ENCODE results near the gene POP4.

POP4 gene

GRCh38 chr19:29577649-29577963 lies 28.5 kb upstream of the POP4 start:
- no peak for DNase-seq

GRCh38 chr19:29578349-29578748 lies 27.7 kb upstream of the POP4 start:
- no peak for DNase-seq

GRCh38 chr19:29579308-29579910 lies 26.7 kb upstream of the POP4 start:
- DNase-seq: no peak

GRCh38 chr19:29581398-29581797 lies 24.7 kb upstream of the POP4 start:
- no peak for DNase-seq

- DNase-seq: peak; percentile 53
These were observed 22.7 kb upstream of the POP4 start for GRCh38 chr19:29583196-29583999.

- DNase-seq: peak; percentile 3
These were observed 19.7 kb upstream of the POP4 start for GRCh38 chr19:29586401-29586800.

- DNase-seq: no peak
These were observed 19.0 kb upstream of the POP4 start for GRCh38 chr19:29587059-29587458.

GRCh38 chr19:29587518-29587986 lies 18.5 kb upstream of the POP4 start:
- no peak for DNase-seq

GRCh38 chr19:29588095-29588494 lies 18.0 kb upstream of the POP4 start:
- DNase-seq: no peak

- no peak for DNase-seq
These were observed 15.8 kb upstream of the POP4 start for GRCh38 chr19:29590278-29590677.

- no peak for DNase-seq
These were observed 14.4 kb upstream of the POP4 start for GRCh38 chr19:29591670-29592069.

- DNase-seq: no peak
These were observed 12.2 kb upstream of the POP4 start for GRCh38 chr19:29593869-29594268.

GRCh38 chr19:29596080-29596727 lies 9.9 kb upstream of the POP4 start:
- DNase-seq: peak; percentile 2

- peak; percentile 37 for DNase-seq
These were observed 9.1 kb upstream of the POP4 start for GRCh38 chr19:29596885-29597525.

GRCh38 chr19:29598036-29598435 lies 8.0 kb upstream of the POP4 start:
- DNase-seq: no peak

GRCh38 chr19:29598496-29598895 lies 7.6 kb upstream of the POP4 start:
- no peak for DNase-seq

GRCh38 chr19:29603308-29603707 lies 2.8 kb upstream of the POP4 start:
- DNase-seq: no peak

- no peak for DNase-seq
These were observed 301 bp downstream of the POP4 start for GRCh38 chr19:29606420-29606747.

GRCh38 chr19:29609636-29610035 lies 3.6 kb downstream of the POP4 start:
- no peak for DNase-seq

GRCh38 chr19:29610213-29610573 lies 4.1 kb downstream of the POP4 start:
- no peak for DNase-seq

GRCh38 chr19:29610574-29611271 lies 4.6 kb downstream of the POP4 start:
- peak; percentile 73 for DNase-seq

- DNase-seq: no peak
These were observed 6.0 kb downstream of the POP4 start for GRCh38 chr19:29612121-29612520.

Data from kidney glomerular epithelial cell (primary cell).